Endothelial cell of umbilical vein (primary cell): ENCODE measurements around the gene PI4KA. TPM values are rescaled to one million over a fixed set of nuclear protein-coding genes. Genes with fewer than 3 reads are reported as not detected.

Experiments used
- BruUV-seq: library from RNA; stranded (reverse); fragments of 400-500 nt; replicated peaks from 2 replicates; lab custom pipeline; 2021; lab: Mats Ljungman, UMichigan
- CTCF ChIA-PET: fragments of 300-600, 350-600 bp; sonication (Branson Sonifier 250); formaldehyde crosslinking; loops from one replicate; lab custom pipeline; 2021; ENCODE audit warnings: antibody characterized with exemption, inconsistent platforms; lab: Charles Lee
- POLR2A ChIA-PET: fragments of 300-600, 350-600 bp; sonication (Branson Sonifier 250); formaldehyde crosslinking; loops from one replicate; lab custom pipeline; 2021; ENCODE audit warnings: antibody characterized with exemption, inconsistent platforms; lab: Charles Lee
- DNase-seq: peaks from one replicate; pipeline ENCODE4 v3.0.0-alpha.2; 2011; ENCODE audit warnings: low read depth, low spot score
- FAIRE-seq: peaks from 2 replicates; lab custom pipeline; 2011; peaks lifted over from hg19 to GRCh38; lab: Jason Lieb, UNC
- H2AFZ ChIP-seq: 2 replicates; pipeline ENCODE4 v1.6.0; 2012; ENCODE audit warnings: low read depth, low read length, control low read depth, inconsistent platforms
- H3K27ac ChIP-seq: 2 replicates; pipeline ENCODE4 v1.5.1; 2011; ENCODE audit warnings: low read depth, mild to moderate bottlenecking, control low read depth, low read length, moderate library complexity; ENCODE audit not compliant: insufficient read depth
- H3K27me3 ChIP-seq, 2 experiments: 2 replicates each; pipeline versions ENCODE4 v1.6.0 to v1.6.1; 2011; ENCODE audit warnings: low read length in 2 of 2, mixed read lengths in 1 of 2; ENCODE audit not compliant: control insufficient read depth in 2 of 2, insufficient read depth in 2 of 2
- H3K36me3 ChIP-seq, 2 experiments: 2 replicates in 1 of 2; 3 replicates in 1 of 2; pipeline ENCODE4 v1.5.1; 2011; ENCODE audit warnings: low read length in 2 of 2, mild to moderate bottlenecking in 1 of 2, moderate library complexity in 1 of 2; ENCODE audit not compliant: control insufficient read depth in 2 of 2, insufficient read depth in 2 of 2; ENCODE audit errors: extremely low read depth in 1 of 2
- H3K4me1 ChIP-seq: 3 replicates; pipeline ENCODE4 v1.5.1; 2011; ENCODE audit warnings: mild to moderate bottlenecking, low read length; ENCODE audit not compliant: control insufficient read depth, insufficient read depth; ENCODE audit errors: extremely low read depth
- H3K4me2 ChIP-seq: 2 replicates; pipeline ENCODE4 v1.6.1; 2011; ENCODE audit warnings: low read length, control low read depth, mixed read lengths; ENCODE audit not compliant: insufficient read depth
- H3K4me3 ChIP-seq, 3 experiments: fragments of 200-600 bp in 1 of 3; sonication (generic), shearing (Covaris generic) in 1 of 3; replicated peaks in 1 of 3; 2 replicates each; pipeline ENCODE4 v1.5.1; 2011 to 2016; ENCODE audit warnings: control low read depth in 3 of 3, low read length in 3 of 3, mild to moderate bottlenecking in 2 of 3, inconsistent platforms in 1 of 3, low read depth in 1 of 3, moderate library complexity in 1 of 3; ENCODE audit not compliant: insufficient read depth in 1 of 3
- H3K79me2 ChIP-seq: 2 replicates; pipeline ENCODE4 v1.6.0; 2012; ENCODE audit warnings: low read length, inconsistent platforms; ENCODE audit not compliant: control insufficient read depth, insufficient read depth
- H3K9ac ChIP-seq: replicated peaks from 2 replicates; pipeline ENCODE3; 2011; ENCODE audit warnings: low read length, control low read depth; ENCODE audit not compliant: insufficient read depth; ENCODE audit errors: extremely low read depth
- H3K9me1 ChIP-seq: replicated peaks from 3 replicates; pipeline ENCODE4 v1.6.0; 2011; ENCODE audit warnings: mild to moderate bottlenecking, low read length; ENCODE audit not compliant: control insufficient read depth, insufficient read depth; ENCODE audit errors: extremely low read depth
- H3K9me3 ChIP-seq: replicated peaks from 2 replicates; pipeline ENCODE4 v1.5.1; 2012; ENCODE audit warnings: low read length, inconsistent platforms; ENCODE audit not compliant: control insufficient read depth, insufficient read depth
- H4K20me1 ChIP-seq: replicated peaks from 2 replicates; pipeline ENCODE3; 2011; ENCODE audit warnings: mild to moderate bottlenecking, low read length; ENCODE audit not compliant: control insufficient read depth, insufficient read depth; ENCODE audit errors: extremely low read depth
- EZH2 ChIP-seq: IDR thresholded peaks from 2 replicates; pipeline ENCODE4 v1.6.1; 2012; ENCODE audit warnings: borderline replicate concordance, low read depth, mild to moderate bottlenecking, moderate library complexity, low read length, inconsistent platforms; ENCODE audit not compliant: severe bottlenecking
- FOS ChIP-seq: IDR thresholded peaks from 2 replicates; pipeline ENCODE4 v1.6.1; 2011; ENCODE audit warnings: mild to moderate bottlenecking, low read length, moderate library complexity, borderline replicate concordance; ENCODE audit not compliant: insufficient read depth
- GATA2 ChIP-seq: IDR thresholded peaks from 2 replicates; pipeline ENCODE4 v1.7.0; 2011; ENCODE audit warnings: low read depth, mild to moderate bottlenecking, moderate library complexity, mixed read lengths, low read length; ENCODE audit not compliant: insufficient read length, insufficient read depth
- JUN ChIP-seq: IDR thresholded peaks from 2 replicates; pipeline ENCODE4 v1.6.1; 2011; ENCODE audit warnings: borderline replicate concordance, low read depth; ENCODE audit not compliant: insufficient read length, insufficient read depth
- MYC ChIP-seq: IDR thresholded peaks from one replicate; pipeline ENCODE4 v1.6.1; 2011; ENCODE audit warnings: mild to moderate bottlenecking, low read depth, low read length
- POLR2A ChIP-seq: IDR thresholded peaks from 2 replicates; pipeline ENCODE4 v1.6.1; 2012; ENCODE audit warnings: low read depth, mild to moderate bottlenecking, control low read depth, low read length
- POLR2AphosphoS5 ChIP-seq: IDR thresholded peaks from 2 replicates; pipeline ENCODE4 v1.6.1; 2012; ENCODE audit warnings: low read depth, mild to moderate bottlenecking, control low read depth, low read length, moderate library complexity; ENCODE audit not compliant: insufficient read depth
- dilution Hi-C: fragments of 300-500 bp; cut with MboI; formaldehyde crosslinking; loops from one replicate; pipeline ENCODE4 v1.15.0; 2019; ENCODE audit warnings: low sequenced_read_pairs; ENCODE audit not compliant: extremely low pct_ligation_motif_present
- intact Hi-C: fragments of 100-400 bp; cut with micrococcal nuclease; formaldehyde crosslinking; loops from one replicate; pipeline ENCODE4 v1.10.0; 2022
- polyA plus RNA-seq, 4 experiments: library from polyadenylated mRNA; depleted of rRNA in 3 of 4; stranded (reverse) in 3 of 4; unstranded in 1 of 4; fragments of >200 nt; gene quantifications; 2 replicates each; pipeline versions ENCODE4 v1.2.1 to v1.2.3, GENCODE V29; 2011 to 2012; ENCODE audit warnings: missing spikeins in 1 of 4
- total RNA-seq: library from RNA; stranded (reverse); gene quantifications from 2 replicates; pipeline ENCODE4 v1.2.3, GENCODE V29; 2021
- TF ChIP-seq, protein P1 (sequence below), 2 donors: IDR thresholded peaks; 1 replicate in 1 of 2; 2 replicates in 1 of 2; pipeline ENCODE4 v1.5.1; 2011; ENCODE audit warnings: low read length in 2 of 2, mild to moderate bottlenecking in 2 of 2, moderate library complexity in 2 of 2, control low read depth in 1 of 2, inconsistent platforms in 1 of 2, low read depth in 1 of 2; ENCODE audit not compliant: insufficient read depth in 1 of 2; ENCODE audit errors: extremely low read depth in 1 of 2
- TF ChIP-seq, protein P2 (sequence below): IDR thresholded peaks from 2 replicates; pipeline ENCODE4 v1.6.1; 2011; ENCODE audit not compliant: insufficient read depth, insufficient read length

The PI4KA gene
- total and polyA plus RNA-seq, 2 donors (not counting 3 experiments of a cell fraction or from before 2014, with no cell fraction given): 28.9 to 56.4 TPM

DNA sequence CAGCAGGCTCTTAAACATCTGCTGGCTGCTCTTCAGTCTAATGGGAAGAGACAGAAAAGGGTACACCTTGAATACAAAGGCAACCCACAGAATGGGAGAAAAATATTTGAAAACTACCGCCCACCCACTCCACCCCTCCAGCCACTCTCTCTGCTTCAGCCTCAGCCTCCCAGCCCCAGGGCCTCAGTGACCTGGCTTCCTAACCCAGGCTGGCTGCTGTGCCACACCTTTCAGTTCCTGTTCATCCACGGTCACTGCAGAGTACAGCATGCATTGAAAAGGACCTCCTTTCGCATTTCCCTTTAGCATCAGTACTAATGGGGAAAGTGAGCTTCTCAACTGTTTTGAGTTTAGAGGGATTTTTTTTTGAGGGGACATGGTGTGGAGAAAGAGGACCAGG is 113.5 kb downstream of the PI4KA start:
- H3K4me2 ChIP-seq: no peak overlapping the region
- no peaks in the 10 kb centered on the region for H3K4me1 ChIP-seq
- no peaks in the 10 kb centered on the region for H3K79me2 ChIP-seq
- no peak overlapping the region for H2AFZ ChIP-seq
- ChIA-PET CTCF (no interaction called here), POLR2A (no interaction called here)
- no TSS peak for BruUV-seq
- intact Hi-C loops: no loop called here
- H3K27me3 ChIP-seq: no peaks in the 10 kb centered on the region
- H3K9me1 ChIP-seq: no peaks in the 10 kb centered on the region
- peaks cover 4% of the 10 kb centered on the region in 2 experiments for H3K36me3 ChIP-seq
- H3K27ac ChIP-seq: no peak overlapping the region
- H4K20me1 ChIP-seq: no peaks in the 10 kb centered on the region
- dilution Hi-C loops: no loop called here
- DNase-seq: no peak
- H3K9me3 ChIP-seq: no peaks in the 10 kb centered on the region
- H3K9ac ChIP-seq: no peak overlapping the region
- H3K4me3 ChIP-seq: no peak overlapping the region
- FAIRE-seq: no peak
- no peak for TF ChIP-seq POLR2AphosphoS5
- TF ChIP-seq FOS: no peak
- no peak for TF ChIP-seq GATA2
- no peak for TF ChIP-seq POLR2A
- TF ChIP-seq, protein P1, sequence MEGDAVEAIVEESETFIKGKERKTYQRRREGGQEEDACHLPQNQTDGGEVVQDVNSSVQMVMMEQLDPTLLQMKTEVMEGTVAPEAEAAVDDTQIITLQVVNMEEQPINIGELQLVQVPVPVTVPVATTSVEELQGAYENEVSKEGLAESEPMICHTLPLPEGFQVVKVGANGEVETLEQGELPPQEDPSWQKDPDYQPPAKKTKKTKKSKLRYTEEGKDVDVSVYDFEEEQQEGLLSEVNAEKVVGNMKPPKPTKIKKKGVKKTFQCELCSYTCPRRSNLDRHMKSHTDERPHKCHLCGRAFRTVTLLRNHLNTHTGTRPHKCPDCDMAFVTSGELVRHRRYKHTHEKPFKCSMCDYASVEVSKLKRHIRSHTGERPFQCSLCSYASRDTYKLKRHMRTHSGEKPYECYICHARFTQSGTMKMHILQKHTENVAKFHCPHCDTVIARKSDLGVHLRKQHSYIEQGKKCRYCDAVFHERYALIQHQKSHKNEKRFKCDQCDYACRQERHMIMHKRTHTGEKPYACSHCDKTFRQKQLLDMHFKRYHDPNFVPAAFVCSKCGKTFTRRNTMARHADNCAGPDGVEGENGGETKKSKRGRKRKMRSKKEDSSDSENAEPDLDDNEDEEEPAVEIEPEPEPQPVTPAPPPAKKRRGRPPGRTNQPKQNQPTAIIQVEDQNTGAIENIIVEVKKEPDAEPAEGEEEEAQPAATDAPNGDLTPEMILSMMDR (IDR thresholded peaks at IDR 0.05; ENCODE audit: extremely low read depth in 1 of 2, insufficient read depth in 1 of 2, low read depth in 1 of 2, low read length in 2 of 2): no peak
- TF ChIP-seq MYC: no peak
- TF ChIP-seq JUN: no peak

DNA sequence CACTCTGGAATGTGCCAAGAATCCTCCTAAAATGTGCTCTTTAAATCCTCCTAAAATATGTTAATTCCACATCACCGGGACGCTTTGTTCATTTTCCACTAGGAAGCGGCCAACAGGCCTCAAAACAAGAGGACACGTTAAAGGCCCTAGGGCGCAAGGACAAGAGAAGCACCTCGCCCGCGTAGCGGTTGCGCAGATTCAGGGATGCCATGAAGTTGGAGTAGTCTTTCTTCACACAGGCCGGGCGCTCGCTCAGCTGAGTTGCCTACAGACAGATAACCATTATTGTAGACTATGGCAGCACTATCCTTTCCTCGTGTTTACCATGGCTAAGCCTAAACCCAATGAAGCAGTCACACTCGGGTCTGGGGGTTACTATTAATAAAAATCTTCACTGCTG is 114.2 kb downstream of the PI4KA start:
- dilution Hi-C loops: no loop called here
- POLR2A ChIA-PET: no interaction called here

More for the DNA sequence above, 114.2 kb downstream of the PI4KA start:
- Histone ChIP-seq H4K20me1 (no peaks in the 10 kb centered on the region), H2AFZ (no peak overlapping the region), H3K4me2 (no peak overlapping the region), H3K9ac (no peak overlapping the region), H3K27ac (no peak overlapping the region), H3K9me3 (no peaks in the 10 kb centered on the region), H3K9me1 (no peaks in the 10 kb centered on the region), H3K4me1 (no peaks in the 10 kb centered on the region), H3K36me3 (peaks cover 4% of the 10 kb centered on the region in 2 experiments), H3K27me3 (no peaks in the 10 kb centered on the region), H3K79me2 (no peaks in the 10 kb centered on the region), H3K4me3 (no peak overlapping the region)
- DNase-seq (no peak), FAIRE-seq (no peak)
- intact Hi-C loops: no loop called here
- CTCF ChIA-PET: no interaction called here
- BruUV-seq: no TSS peak
- TF ChIP-seq, protein P1 (IDR thresholded peaks at IDR 0.05; ENCODE audit: extremely low read depth in 1 of 2, insufficient read depth in 1 of 2, low read depth in 1 of 2, low read length in 2 of 2): no peak
- TF ChIP-seq EZH2: no peak
- TF ChIP-seq POLR2A: no peak
- no peak for TF ChIP-seq POLR2AphosphoS5
- no peak for TF ChIP-seq GATA2
- no peak for TF ChIP-seq JUN
- TF ChIP-seq FOS: no peak
- TF ChIP-seq, protein P2, sequence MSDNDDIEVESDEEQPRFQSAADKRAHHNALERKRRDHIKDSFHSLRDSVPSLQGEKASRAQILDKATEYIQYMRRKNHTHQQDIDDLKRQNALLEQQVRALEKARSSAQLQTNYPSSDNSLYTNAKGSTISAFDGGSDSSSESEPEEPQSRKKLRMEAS: no peak
- TF ChIP-seq MYC: no peak
